H1 (cell line): ENCODE measurements around the gene ELOVL1. TPM values are rescaled to one million over a fixed set of nuclear protein-coding genes. Genes with fewer than 3 reads are reported as not detected.
A peak's percentile ranks its signal among the peaks of the same experiment; 100 is the strongest.

Experiments
- CTCF ChIA-PET: fragments of 300-600 bp; sonication (Branson Sonifier 250); formaldehyde crosslinking; loops from one replicate; lab custom pipeline; 2021; ENCODE audit not compliant: partially characterized antibody; lab: Charles Lee
- POLR2A ChIA-PET: fragments of 300-600 bp; sonication (Branson Sonifier 250); formaldehyde crosslinking; loops from one replicate; lab custom pipeline; 2021; ENCODE audit warnings: inconsistent platforms; ENCODE audit not compliant: partially characterized antibody; lab: Charles Lee
- DNase-seq, 2 experiments: peaks; one replicate each; pipeline versions ENCODE4 v3.0.0 to v3.0.0-alpha.2; 2010 to 2022; ENCODE audit warnings: low spot score in 2 of 2, low read depth in 1 of 2, mixed read lengths in 1 of 2
- FAIRE-seq: peaks from 2 replicates; lab custom pipeline; 2011; peaks lifted over from hg19 to GRCh38; lab: Jason Lieb, UNC
- H2AFZ ChIP-seq: 2 replicates; pipeline ENCODE4 v1.8.1; 2012; ENCODE audit warnings: low read length, inconsistent platforms
- H2AK5ac ChIP-seq: 2 replicates; pipeline ENCODE4 v1.6.1; 2013; ENCODE audit warnings: low read depth, low read length
- H2BK120ac ChIP-seq: replicated peaks from 2 replicates; pipeline ENCODE3; 2013; ENCODE audit warnings: low read depth, low read length, inconsistent platforms
- H2BK12ac ChIP-seq: 2 replicates; pipeline ENCODE4 v1.6.1; 2013; ENCODE audit warnings: low read depth, low read length
- H2BK15ac ChIP-seq: 2 replicates; pipeline ENCODE4 v1.6.1; 2013; ENCODE audit warnings: low read length
- H2BK20ac ChIP-seq: 2 replicates; pipeline ENCODE4 v1.6.1; 2013; ENCODE audit warnings: low read length
- H2BK5ac ChIP-seq: 2 replicates; pipeline ENCODE4 v1.6.1; 2013; ENCODE audit warnings: low read depth, low read length
- H3K14ac ChIP-seq: 2 replicates; pipeline ENCODE4 v1.6.1; 2013; ENCODE audit warnings: inconsistent platforms; ENCODE audit not compliant: insufficient read length
- H3K18ac ChIP-seq: 2 replicates; pipeline ENCODE4 v1.6.1; 2013; ENCODE audit warnings: low read length; ENCODE audit errors: extremely low read depth
- H3K23ac ChIP-seq: 2 replicates; pipeline ENCODE4 v1.6.1; 2013; ENCODE audit warnings: inconsistent platforms; ENCODE audit not compliant: insufficient read length
- H3K23me2 ChIP-seq: 2 replicates; pipeline ENCODE4 v1.6.1; 2013; ENCODE audit warnings: low read depth, low read length
- H3K27ac ChIP-seq: 2 replicates; pipeline ENCODE4 v1.6.1; 2011; ENCODE audit warnings: low read depth, low read length, inconsistent platforms
- H3K27me3 ChIP-seq, 4 experiments: replicated peaks in 1 of 4; 1 replicate in 1 of 4; 2 replicates in 3 of 4; pipeline versions ENCODE4 v1.6.1 to v1.8.1; 2011 to 2013; ENCODE audit warnings: low read length in 3 of 4, mild to moderate bottlenecking in 3 of 4, inconsistent platforms in 2 of 4, mixed read lengths in 2 of 4, moderate library complexity in 1 of 4; ENCODE audit not compliant: control insufficient read depth in 3 of 4, insufficient read depth in 3 of 4; ENCODE audit errors: extremely low read depth in 1 of 4
- H3K36me3 ChIP-seq, 4 experiments: 2 replicates each; pipeline versions ENCODE4 v1.6.1 to v1.8.1; 2011 to 2013; ENCODE audit warnings: mild to moderate bottlenecking in 4 of 4, low read length in 3 of 4, moderate library complexity in 2 of 4, control low read depth in 1 of 4, inconsistent platforms in 1 of 4; ENCODE audit not compliant: insufficient read depth in 4 of 4, control insufficient read depth in 2 of 4
- H3K4ac ChIP-seq: replicated peaks from 2 replicates; pipeline ENCODE3; 2013; ENCODE audit warnings: low read length, low read depth, mixed read lengths, inconsistent platforms; ENCODE audit not compliant: insufficient read length
- H3K4me1 ChIP-seq, 4 experiments: replicated peaks in 1 of 4; 1 replicate in 1 of 4; 2 replicates in 3 of 4; pipeline versions ENCODE4 v1.6.1 to v1.8.1; 2011 to 2013; ENCODE audit warnings: low read length in 3 of 4, inconsistent platforms in 2 of 4, mixed read lengths in 1 of 4; ENCODE audit not compliant: insufficient read depth in 4 of 4, control insufficient read depth in 3 of 4
- H3K4me2 ChIP-seq, 2 experiments: 2 replicates each; pipeline versions ENCODE4 v1.6.1 to v1.8.1; 2011 to 2013; ENCODE audit warnings: low read depth in 2 of 2, low read length in 2 of 2, control low read depth in 1 of 2, inconsistent platforms in 1 of 2, mild to moderate bottlenecking in 1 of 2; ENCODE audit not compliant: insufficient read depth in 1 of 2
- H3K4me3 ChIP-seq, 4 experiments: fragments of 200-600, 300-600 bp in 1 of 4; sonication (generic), shearing (Covaris generic), sonication (Bioruptor Twin) in 1 of 4; 2 replicates each; pipeline versions ENCODE4 v1.5.1 to v1.8.1; 2011 to 2016; ENCODE audit warnings: low read length in 4 of 4, low read depth in 3 of 4, control low read depth in 2 of 4, inconsistent platforms in 2 of 4, mild to moderate bottlenecking in 2 of 4, mixed read lengths in 1 of 4, moderate library complexity in 1 of 4; ENCODE audit not compliant: insufficient read depth in 2 of 4; ENCODE audit errors: extremely low read depth in 1 of 4
- H3K56ac ChIP-seq: replicated peaks from 2 replicates; pipeline ENCODE3; 2013; ENCODE audit warnings: low read depth, mild to moderate bottlenecking, mixed read lengths, low read length, inconsistent platforms; ENCODE audit not compliant: insufficient read length
- H3K79me1 ChIP-seq: 2 replicates; pipeline ENCODE4 v1.6.1; 2013; ENCODE audit warnings: low read depth, low read length, control low read depth
- H3K79me2 ChIP-seq, 2 experiments: 2 replicates each; pipeline versions ENCODE4 v1.6.1 to v1.8.1; 2012 to 2013; ENCODE audit warnings: low read length in 2 of 2, mild to moderate bottlenecking in 2 of 2, inconsistent platforms in 1 of 2; ENCODE audit not compliant: insufficient read depth in 2 of 2, control insufficient read depth in 1 of 2
- H3K9ac ChIP-seq, 4 experiments: replicated peaks in 1 of 4; 1 replicate in 1 of 4; 2 replicates in 3 of 4; pipeline versions ENCODE4 v1.6.1 to v1.8.1; 2011 to 2013; ENCODE audit warnings: low read depth in 3 of 4, low read length in 3 of 4, control low read depth in 2 of 4, mild to moderate bottlenecking in 2 of 4, moderate library complexity in 2 of 4, inconsistent platforms in 1 of 4; ENCODE audit errors: extremely low read depth in 1 of 4
- H3K9me3 ChIP-seq, 2 experiments: 2 replicates each; pipeline versions ENCODE4 v1.6.1 to v1.8.1; 2012 to 2013; ENCODE audit warnings: mild to moderate bottlenecking in 2 of 2, moderate library complexity in 2 of 2, control low read depth in 1 of 2, inconsistent platforms in 1 of 2, low read depth in 1 of 2, low read length in 1 of 2, mixed read lengths in 1 of 2; ENCODE audit not compliant: insufficient read depth in 2 of 2
- H4K20me1 ChIP-seq, 2 experiments: replicated peaks in 1 of 2; 2 replicates each; pipeline versions ENCODE3 to v1.8.1; 2011 to 2013; ENCODE audit warnings: inconsistent platforms in 2 of 2, low read length in 2 of 2, mild to moderate bottlenecking in 1 of 2; ENCODE audit not compliant: insufficient read depth in 2 of 2, control insufficient read depth in 1 of 2
- H4K5ac ChIP-seq: 2 replicates; pipeline ENCODE4 v1.6.1; 2013; ENCODE audit warnings: low read length, low read depth, mixed read lengths, inconsistent platforms; ENCODE audit not compliant: insufficient read length
- H4K8ac ChIP-seq: 2 replicates; pipeline ENCODE4 v1.8.0; 2013; ENCODE audit warnings: mild to moderate bottlenecking, moderate library complexity, low read length, inconsistent platforms; ENCODE audit not compliant: insufficient read depth; ENCODE audit errors: extremely low read depth
- H4K91ac ChIP-seq: replicated peaks from 2 replicates; pipeline ENCODE3; 2013; ENCODE audit warnings: low read length, mixed read lengths, inconsistent platforms; ENCODE audit not compliant: insufficient read length
- BCL11A ChIP-seq, 2 experiments: IDR thresholded peaks; one replicate each; pipeline ENCODE4 v1.6.1; 2011; ENCODE audit warnings: low read depth in 2 of 2, low read length in 2 of 2, mild to moderate bottlenecking in 2 of 2
- EP300 ChIP-seq, 2 experiments: IDR thresholded peaks; 1 replicate in 1 of 2; 2 replicates in 1 of 2; pipeline ENCODE4 v1.6.1; 2011 to 2012; ENCODE audit warnings: low read depth in 2 of 2, low read length in 2 of 2, mild to moderate bottlenecking in 2 of 2, borderline replicate concordance in 1 of 2, inconsistent platforms in 1 of 2, moderate library complexity in 1 of 2
- JUN ChIP-seq: IDR thresholded peaks from 2 replicates; pipeline ENCODE4 v1.6.1; 2011; ENCODE audit warnings: low read depth, mild to moderate bottlenecking, improper control_type of control experiment, low read length
- KDM5A ChIP-seq: fragments of 200-600 bp; IDR thresholded peaks from 2 replicates; pipeline ENCODE4 v1.7.1; 2012; ENCODE audit warnings: mild to moderate bottlenecking, low read length, inconsistent platforms, mixed read lengths
- SIRT6 ChIP-seq: IDR thresholded peaks from one replicate; pipeline ENCODE4 v1.7.1; 2012; ENCODE audit warnings: low read length, inconsistent platforms
- SUZ12 ChIP-seq: fragments of 200-600 bp; sonication (generic); IDR thresholded peaks from 2 replicates; pipeline ENCODE4 v1.6.1; 2012; ENCODE audit warnings: mild to moderate bottlenecking, inconsistent platforms, low read length, moderate library complexity, mixed read lengths
- WGBS, 2 experiments: shearing (Covaris generic) in 1 of 2; methylation state at CpG; one replicate each; pipeline versions ENCODE4 v1.1.6 to v1.1.7; 2013 to 2015; ENCODE audit warnings: low lambda C conversion rate in 2 of 2, mixed read lengths in 2 of 2, inconsistent platforms in 1 of 2, low coverage in 1 of 2, missing lambda C conversion rate in 1 of 2; ENCODE audit not compliant: insufficient replicate concordance in 2 of 2, insufficient coverage in 1 of 2, insufficient read length in 1 of 2; ENCODE audit errors: extremely low coverage in 1 of 2, missing lambda C conversion rate in 1 of 2; 5-methylcytosine and 5-hydroxymethylcytosine counted together
- polyA plus RNA-seq, 7 experiments: library from polyadenylated mRNA; depleted of rRNA in 3 of 7; stranded (reverse) in 5 of 7; unstranded in 2 of 7; fragments of >200 nt in 5 of 7; fragments of 200-250 nt in 2 of 7; gene quantifications; 1 replicate in 5 of 7; 2 replicates in 1 of 7; 4 replicates in 1 of 7; pipeline versions ENCODE4 v1.2.1 to v1.2.3, GENCODE V29; 2011 to 2013; ENCODE audit warnings: missing spikeins in 2 of 7, mixed read lengths in 2 of 7
- total RNA-seq: library from RNA; stranded (reverse); fragmentation: NEBNext Ultra II Directional; extraction: Animal tissue kit (Norgen Biotek cat#: 25700); gene quantifications from 2 replicates; pipeline ENCODE4 v1.2.1, GENCODE V29; 2021

The ELOVL1 gene
- total and polyA plus RNA-seq, 2 of the 8 experiments (the other 6 are each of a cell fraction or from before 2014, with no cell fraction given) = 28.5 to 68.1 TPM

GRCh38 chr1:43346636-43347035 lies 21.2 kb downstream of the ELOVL1 start:
- Histone ChIP-seq H3K9ac (no peak overlapping the region), H3K36me3 (no peaks in the 10 kb centered on the region), H3K79me2 (no peaks in the 10 kb centered on the region), H3K79me1 (no peaks in the 10 kb centered on the region), H3K14ac (no peak overlapping the region), H2BK15ac (no peak overlapping the region), H3K4ac (no peak overlapping the region), H4K91ac (no peak overlapping the region), H4K20me1 (no peaks in the 10 kb centered on the region), H3K18ac (peak overlapping the region; percentile 16; the same call in 1 of the 2 replicates), H3K9me3 (no peaks in the 10 kb centered on the region), H2AFZ (no peak overlapping the region), H3K23ac (no peak overlapping the region), H3K23me2 (peaks cover 7% of the 10 kb centered on the region), H3K56ac (no peak overlapping the region), H2BK5ac (no peak overlapping the region), H3K4me1 (peaks cover 4 to 15% (median 9%) of the 10 kb centered on the region in 4 experiments; a peak in 6 of 7 replicates), H2AK5ac (peak overlapping the region; percentile 75; the same call in 1 of the 2 replicates), H3K27ac (no peak overlapping the region), H4K8ac (peak overlapping the region; percentile 36; the same call in 1 of the 2 replicates), H3K4me2 (no peak overlapping the region; a peak in 1 of 4 replicates), H3K4me3 (no peak overlapping the region), H3K27me3 (peaks cover 0 to 5% (median 0%) of the 10 kb centered on the region in 4 experiments; a peak in 2 of 7 replicates), H2BK12ac (0 out of 2 replicates have a peak overlapping the region, but pooled peaks have one; percentile 27), H4K5ac (no peak overlapping the region), H2BK120ac (no peak overlapping the region), H2BK20ac (no peak overlapping the region)
- WGBS, 2 experiments = 84% methylated on average over 5 of the region's 5 CpGs; no CpG with 5 or more reads in 1 of the 2 experiments
- FAIRE-seq = no peak
- CTCF ChIA-PET = interaction anchor here (1.4 kb wide), 1 partner anchor 12 kb away, joined by 4 read pairs; the partner anchor contains the start of gene CDC20
- POLR2A ChIA-PET = interaction anchor here (0.9 to 1.5 kb wide), 4 partner anchors 9 to 61 kb away, joined by 3 read pairs; partner anchors contain the start of genes C1orf210 and MPL
- TF ChIP-seq SUZ12 = no peak
- no peak for TF ChIP-seq JUN
- TF ChIP-seq SIRT6 = no peak
- TF ChIP-seq EP300 (IDR thresholded peaks at IDR 0.05; ENCODE audit: borderline replicate concordance in 1 of 2, low read depth in 2 of 2, low read length in 2 of 2) = no peak
- TF ChIP-seq KDM5A = no peak
- TF ChIP-seq BCL11A (IDR thresholded peaks at IDR 0.05; ENCODE audit: low read depth in 2 of 2, low read length in 2 of 2) = no peak
- DNase-seq = no peak
